Stimulated activated naive CD8-positive, alpha-beta T cell treated with anti-CD3 and anti-CD28 coated beads, Interleukin-15, Interleukin-2, amounts not matched to agents 100 ng/mL and 50 ng/mL, for 24 hours (primary cell): ENCODE measurements around the gene CTNNA1.
"Not testable (repeated sequence)": the region's sequence is repeated elsewhere in the genome, so short reads cannot be mapped to it uniquely, and the experiment has no call there.

Experiments
- H3K27ac Mint-ChIP-seq: one replicate; pipeline ENCODE4 v1.8.0; 2021; ENCODE audit warnings: mild to moderate bottlenecking, mixed read lengths
- H3K27me3 Mint-ChIP-seq: one replicate; pipeline ENCODE4 v1.8.0; 2021; ENCODE audit warnings: mixed read lengths
- H3K36me3 Mint-ChIP-seq: one replicate; pipeline ENCODE4 v1.8.0; 2021; ENCODE audit warnings: low read depth, mixed read lengths
- H3K4me1 Mint-ChIP-seq: one replicate; pipeline ENCODE4 v1.8.0; 2021; ENCODE audit warnings: low read depth, mixed read lengths
- H3K4me3 Mint-ChIP-seq: one replicate; pipeline ENCODE4 v1.8.0; 2021; ENCODE audit warnings: mild to moderate bottlenecking, mixed read lengths
- H3K9me3 Mint-ChIP-seq: one replicate; pipeline ENCODE4 v1.8.0; 2021; ENCODE audit warnings: mixed read lengths

The CTNNA1 gene

DNA sequence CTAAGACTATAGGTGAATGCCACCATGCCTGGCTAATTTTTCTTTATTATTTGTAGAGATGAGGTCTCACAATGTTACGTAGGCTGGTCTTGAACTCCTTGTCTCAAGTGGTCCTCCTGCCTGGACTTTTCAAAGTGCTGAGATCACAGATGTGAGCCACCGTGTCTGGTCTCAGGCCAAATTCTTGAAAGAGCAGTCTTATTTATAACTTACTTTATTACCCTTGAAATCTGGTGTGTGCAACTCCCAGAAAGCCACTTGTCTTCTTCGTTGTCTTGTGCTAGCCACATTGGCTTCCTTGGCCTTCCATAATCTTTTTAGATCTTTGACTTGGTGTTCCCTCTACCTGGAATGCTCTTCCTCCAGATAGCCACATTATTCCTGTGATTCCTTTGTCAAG lies 50.1 kb downstream of the CTNNA1 start:
- Mint-ChIP-seq H3K4me3 (no peak overlapping the region), H3K36me3 (peaks cover 39% of the 10 kb centered on the region), H3K27ac (no peak overlapping the region), H3K27me3 (peaks cover 24% of the 10 kb centered on the region), H3K4me1 (peaks cover 16% of the 10 kb centered on the region), H3K9me3 (peaks cover 4% of the 10 kb centered on the region)

DNA sequence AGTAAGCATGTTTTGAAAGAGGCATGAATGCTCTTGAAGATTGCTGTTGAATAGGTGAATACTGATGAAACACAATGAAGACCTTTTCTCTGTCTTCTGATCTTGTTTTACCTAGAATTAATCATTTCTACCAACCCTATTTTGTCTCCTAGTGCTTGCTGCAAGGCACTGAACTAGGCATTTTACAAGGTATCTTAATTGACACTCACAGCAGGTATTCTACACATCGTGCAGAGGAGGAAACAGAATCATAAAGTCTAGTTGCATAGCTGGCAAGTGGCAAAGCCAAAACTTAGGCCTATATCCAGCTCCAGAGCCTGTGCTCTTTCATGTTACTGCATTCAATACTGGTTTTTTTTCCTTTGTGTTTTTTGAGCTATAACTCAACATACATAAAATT lies 50.7 kb downstream of the CTNNA1 start:
- no peak overlapping the region for H3K27ac Mint-ChIP-seq
- H3K27me3 Mint-ChIP-seq, result peaks cover 23% of the 10 kb centered on the region
- no peak overlapping the region for H3K4me3 Mint-ChIP-seq
- H3K36me3 Mint-ChIP-seq, result peaks cover 39% of the 10 kb centered on the region
- H3K4me1 Mint-ChIP-seq, result peaks cover 16% of the 10 kb centered on the region
- H3K9me3 Mint-ChIP-seq, result peaks cover 4% of the 10 kb centered on the region

DNA sequence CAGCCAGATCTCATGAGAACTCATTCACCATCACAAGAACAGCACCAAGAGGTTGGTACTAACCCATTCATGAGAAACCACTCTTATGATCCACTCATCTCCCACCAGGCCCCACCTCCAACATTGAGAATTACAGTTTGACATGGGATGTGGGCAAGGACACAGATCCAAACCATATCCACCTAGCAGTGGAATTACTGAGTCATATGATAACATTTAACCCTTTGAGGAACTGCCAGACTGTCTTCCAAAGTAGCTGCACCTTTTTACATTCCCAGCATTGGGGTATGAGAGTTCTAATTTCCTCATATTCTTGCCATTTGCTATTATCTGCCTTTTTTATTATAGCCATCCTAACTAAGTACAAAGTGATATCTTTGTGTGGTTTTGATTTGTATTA lies 51.9 kb downstream of the CTNNA1 start:
- H3K27me3 Mint-ChIP-seq, result peaks cover 15% of the 10 kb centered on the region
- H3K36me3 Mint-ChIP-seq, result peaks cover 39% of the 10 kb centered on the region
- peaks cover 16% of the 10 kb centered on the region for H3K4me1 Mint-ChIP-seq
- peaks cover 4% of the 10 kb centered on the region for H3K9me3 Mint-ChIP-seq
- no peak overlapping the region for H3K4me3 Mint-ChIP-seq
- peak overlapping the region; percentile 28 for H3K27ac Mint-ChIP-seq

DNA sequence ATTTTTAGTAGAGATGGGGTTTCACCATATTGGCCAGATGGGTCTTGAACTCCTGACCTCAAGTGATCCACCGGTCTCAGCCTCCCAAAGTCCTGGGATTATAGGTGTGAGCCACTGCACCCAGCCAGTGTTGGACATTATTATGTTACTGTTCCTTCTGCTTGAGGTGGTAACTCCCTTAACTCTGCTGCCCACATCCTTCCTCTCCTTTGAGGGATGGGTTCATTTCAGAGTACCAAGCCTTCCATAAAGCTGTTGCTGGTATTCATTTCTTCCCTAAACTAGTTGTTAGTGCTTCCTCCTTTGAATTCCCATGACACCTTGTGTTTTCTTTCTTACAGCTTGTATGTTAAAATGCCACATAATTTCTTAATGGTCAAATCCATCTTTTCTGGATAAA lies 54.0 kb downstream of the CTNNA1 start:
- H3K4me3 Mint-ChIP-seq, result no peak overlapping the region
- no peak overlapping the region for H3K27ac Mint-ChIP-seq

DNA sequence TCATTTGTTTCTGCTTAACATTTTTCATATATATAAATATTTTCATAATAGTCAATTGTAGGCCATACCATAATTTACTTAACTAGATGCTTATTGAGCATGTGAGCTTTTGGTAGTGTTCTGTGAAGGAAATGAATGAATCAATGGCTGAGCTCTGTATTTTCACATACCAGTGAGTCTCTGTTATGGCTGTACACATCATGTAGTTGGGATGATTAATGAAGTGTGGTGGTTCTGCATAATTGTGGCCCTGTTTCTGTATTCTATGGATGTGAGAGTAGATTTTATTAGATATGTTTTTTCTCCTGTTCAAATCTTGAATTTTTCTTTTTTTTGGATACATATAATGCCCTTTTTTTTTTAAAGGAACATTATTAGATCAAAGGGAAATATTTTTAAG lies 56.2 kb downstream of the CTNNA1 start:
- Mint-ChIP-seq H3K9me3 (no peaks in the 10 kb centered on the region), H3K4me3 (no peak overlapping the region), H3K27ac (no peak overlapping the region), H3K4me1 (peaks cover 15% of the 10 kb centered on the region), H3K36me3 (peaks cover 43% of the 10 kb centered on the region), H3K27me3 (peaks cover 3% of the 10 kb centered on the region)

More for the DNA sequence above, 54.0 kb downstream of the CTNNA1 start:
- Mint-ChIP-seq H3K9me3 (no peaks in the 10 kb centered on the region), H3K36me3 (peaks cover 36% of the 10 kb centered on the region), H3K4me1 (peaks cover 16% of the 10 kb centered on the region), H3K27me3 (peaks cover 3% of the 10 kb centered on the region)

DNA sequence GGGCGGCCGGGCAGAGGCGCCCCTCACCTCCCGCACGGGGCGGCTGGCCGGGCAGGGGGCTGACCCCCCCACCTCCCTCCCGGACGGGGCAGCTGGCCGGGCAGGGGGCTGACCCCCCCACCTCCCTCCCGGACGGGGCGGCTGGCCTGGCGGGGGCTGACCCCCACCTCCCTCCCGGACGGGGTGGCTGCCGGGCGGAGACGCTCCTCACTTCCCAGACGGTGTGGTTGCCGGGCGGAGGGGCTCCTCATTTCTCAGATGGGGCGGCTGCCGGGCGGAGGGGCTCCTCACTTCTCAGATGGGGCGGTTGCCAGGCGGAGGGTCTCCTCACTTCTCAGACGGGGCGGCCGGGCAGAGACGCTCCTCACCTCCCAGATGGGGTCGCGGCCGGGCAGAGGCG lies 57.6 kb downstream of the CTNNA1 start:
- H3K36me3 Mint-ChIP-seq, result peaks cover 35% of the 10 kb centered on the region
- not testable (repeated sequence) for H3K27me3 Mint-ChIP-seq, H3K4me3 Mint-ChIP-seq, H3K9me3 Mint-ChIP-seq, H3K4me1 Mint-ChIP-seq, H3K27ac Mint-ChIP-seq

DNA sequence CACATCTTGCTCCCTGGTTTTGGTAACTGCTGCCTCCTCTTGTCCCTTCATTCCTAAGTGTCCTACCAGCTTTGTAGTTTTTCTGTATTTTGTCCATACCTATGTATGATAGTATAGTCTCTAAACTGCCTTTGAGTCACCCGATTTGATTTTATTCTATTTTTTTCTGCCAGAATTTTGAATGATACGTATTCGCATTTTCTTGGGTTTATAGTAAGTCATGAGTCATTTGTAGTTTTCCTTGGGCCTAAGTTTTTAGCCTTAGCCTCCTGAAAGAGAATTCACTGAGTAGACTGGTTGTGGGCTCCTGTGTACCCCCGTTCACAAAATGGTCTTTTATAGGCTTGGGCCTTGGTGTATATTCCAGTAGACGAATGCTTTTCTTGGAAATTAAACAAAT lies 62.3 kb downstream of the CTNNA1 start:
- Mint-ChIP-seq H3K4me1 (no peaks in the 10 kb centered on the region), H3K9me3 (no peaks in the 10 kb centered on the region), H3K27ac (no peak overlapping the region), H3K4me3 (no peak overlapping the region), H3K27me3 (no peaks in the 10 kb centered on the region), H3K36me3 (peaks cover 39% of the 10 kb centered on the region)

DNA sequence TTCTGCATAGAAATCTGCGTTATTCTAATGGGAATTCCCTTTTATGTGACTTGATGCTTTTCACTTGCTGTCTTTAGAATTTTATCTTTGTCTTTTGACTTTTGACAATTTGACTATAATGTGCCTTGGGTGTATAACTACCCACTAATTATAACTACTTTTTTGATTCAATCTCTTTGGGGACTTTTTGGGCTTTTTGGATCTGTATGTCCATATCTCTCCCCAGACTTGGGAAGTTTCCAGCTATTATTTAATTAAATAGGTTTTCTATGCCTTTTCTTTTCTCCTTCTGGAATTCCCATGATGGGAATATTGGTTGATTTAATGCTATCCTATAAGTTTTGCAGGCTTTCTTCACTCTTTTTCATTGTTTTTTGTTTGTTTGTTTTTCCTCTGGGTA lies 64.0 kb downstream of the CTNNA1 start:
- Mint-ChIP-seq H3K27me3 (no peaks in the 10 kb centered on the region), H3K4me3 (no peak overlapping the region), H3K4me1 (peaks cover 5% of the 10 kb centered on the region), H3K27ac (no peak overlapping the region), H3K36me3 (peaks cover 33% of the 10 kb centered on the region), H3K9me3 (no peaks in the 10 kb centered on the region)

DNA sequence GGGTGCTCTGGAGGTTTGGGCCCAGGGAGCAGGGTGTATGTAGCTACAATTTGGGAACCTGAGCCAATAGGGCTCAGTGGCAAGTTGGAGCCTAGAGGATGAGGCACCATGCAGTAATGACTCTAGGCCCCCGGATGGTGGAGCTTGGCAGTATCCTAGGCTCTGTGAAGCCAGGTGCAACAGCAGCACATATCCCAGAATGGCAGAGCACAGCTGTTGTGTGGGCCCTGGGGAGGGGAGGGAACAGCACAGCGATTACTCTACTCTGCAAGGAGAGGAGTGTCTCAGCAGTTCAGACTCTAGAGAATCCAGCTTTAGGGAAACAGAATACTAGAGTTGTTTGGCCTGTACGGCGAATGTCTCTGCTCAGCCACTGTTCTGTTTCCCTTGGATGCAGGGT lies 65.9 kb downstream of the CTNNA1 start:
- Mint-ChIP-seq H3K27ac (no peak overlapping the region), H3K9me3 (no peaks in the 10 kb centered on the region), H3K4me3 (no peak overlapping the region), H3K27me3 (no peaks in the 10 kb centered on the region), H3K36me3 (peaks cover 25% of the 10 kb centered on the region), H3K4me1 (peaks cover 12% of the 10 kb centered on the region)

DNA sequence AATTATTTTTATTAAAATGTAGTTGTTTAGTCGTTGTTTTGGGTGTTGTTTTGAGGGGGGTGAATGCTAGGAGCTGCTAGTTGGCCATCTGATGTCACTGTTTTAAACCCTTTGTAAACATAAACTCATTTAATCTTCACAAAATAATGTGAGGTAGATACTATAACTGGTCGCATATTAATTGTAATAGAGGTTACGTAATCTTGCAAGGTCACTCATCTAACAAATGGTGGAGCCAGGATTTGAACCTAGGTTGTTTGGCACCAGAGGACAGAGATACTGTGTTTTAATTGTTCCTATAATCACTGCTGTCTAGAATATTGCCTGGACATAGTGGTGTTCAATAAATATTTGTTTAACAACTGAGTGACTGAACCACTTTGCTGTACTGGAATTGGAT lies 67.5 kb downstream of the CTNNA1 start:
- Mint-ChIP-seq H3K9me3 (no peaks in the 10 kb centered on the region), H3K27ac (no peak overlapping the region), H3K36me3 (peaks cover 31% of the 10 kb centered on the region), H3K4me1 (peaks cover 27% of the 10 kb centered on the region), H3K27me3 (no peaks in the 10 kb centered on the region), H3K4me3 (no peak overlapping the region)

DNA sequence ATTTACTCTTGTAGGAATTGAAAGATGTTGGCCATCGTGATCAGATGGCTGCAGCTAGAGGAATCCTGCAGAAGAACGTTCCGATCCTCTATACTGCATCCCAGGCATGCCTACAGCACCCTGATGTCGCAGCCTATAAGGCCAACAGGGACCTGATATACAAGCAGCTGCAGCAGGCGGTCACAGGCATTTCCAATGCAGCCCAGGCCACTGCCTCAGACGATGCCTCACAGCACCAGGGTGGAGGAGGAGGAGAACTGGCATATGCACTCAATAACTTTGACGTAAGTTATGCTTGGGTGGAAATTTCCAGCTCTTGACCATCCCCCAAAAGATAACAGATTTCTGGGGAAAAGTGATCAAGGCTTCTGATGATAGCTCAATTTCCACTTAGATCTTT lies 71.3 kb downstream of the CTNNA1 start:
- Mint-ChIP-seq H3K27me3 (no peaks in the 10 kb centered on the region), H3K4me1 (peaks cover 31% of the 10 kb centered on the region), H3K9me3 (no peaks in the 10 kb centered on the region), H3K27ac (no peak overlapping the region), H3K36me3 (peaks cover 43% of the 10 kb centered on the region), H3K4me3 (no peak overlapping the region)

DNA sequence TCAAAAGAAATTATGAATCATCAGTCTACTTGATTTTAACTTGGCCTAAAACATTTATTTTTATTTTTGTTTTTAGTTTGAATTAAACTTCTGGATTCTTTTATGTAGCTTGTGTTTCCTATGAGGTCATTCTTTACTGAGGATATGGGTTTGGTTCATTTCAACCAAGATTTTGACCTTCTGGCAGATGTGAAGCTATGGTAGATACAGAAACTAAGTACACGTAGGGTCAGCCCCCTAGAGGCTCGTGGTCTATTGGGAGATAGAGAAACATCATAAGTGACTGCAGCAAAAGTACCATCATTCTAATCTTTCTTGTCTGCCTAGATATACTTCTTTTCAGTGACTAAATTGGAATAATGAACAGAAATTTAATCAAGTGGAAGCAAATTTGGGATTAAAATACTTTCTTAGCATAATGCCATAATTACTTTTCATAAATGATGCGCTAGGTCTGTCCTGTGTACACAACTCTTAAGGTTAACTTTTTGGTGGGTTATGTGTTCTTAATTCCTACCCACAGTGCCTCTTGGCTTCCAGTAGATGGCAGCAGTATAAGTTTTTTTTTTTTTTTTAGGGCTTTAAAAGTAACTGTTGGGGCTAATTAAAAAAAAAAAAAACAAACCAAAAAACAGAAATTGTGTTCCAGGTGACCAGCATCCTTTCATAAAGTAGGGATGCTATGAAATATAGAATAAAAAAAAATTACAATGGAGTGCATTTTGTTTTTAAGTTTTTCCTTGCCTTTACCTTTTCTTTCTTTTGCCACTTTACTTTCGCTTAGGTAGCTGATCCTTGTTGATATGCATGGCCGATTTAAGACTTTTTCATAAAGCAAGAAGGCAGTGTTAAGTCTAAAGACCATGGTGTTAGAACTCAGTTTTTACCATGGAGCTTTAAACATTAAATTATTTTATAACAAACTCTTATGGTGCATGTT lies 72.0 kb downstream of the CTNNA1 start:
- H3K9me3 Mint-ChIP-seq, result no peaks in the 10 kb centered on the region
- peak overlapping the region; percentile 44 for H3K4me3 Mint-ChIP-seq
- peak overlapping the region; percentile 91 for H3K27ac Mint-ChIP-seq
- H3K27me3 Mint-ChIP-seq, result no peaks in the 10 kb centered on the region
- H3K4me1 Mint-ChIP-seq, result peaks cover 31% of the 10 kb centered on the region
- peaks cover 43% of the 10 kb centered on the region for H3K36me3 Mint-ChIP-seq

DNA sequence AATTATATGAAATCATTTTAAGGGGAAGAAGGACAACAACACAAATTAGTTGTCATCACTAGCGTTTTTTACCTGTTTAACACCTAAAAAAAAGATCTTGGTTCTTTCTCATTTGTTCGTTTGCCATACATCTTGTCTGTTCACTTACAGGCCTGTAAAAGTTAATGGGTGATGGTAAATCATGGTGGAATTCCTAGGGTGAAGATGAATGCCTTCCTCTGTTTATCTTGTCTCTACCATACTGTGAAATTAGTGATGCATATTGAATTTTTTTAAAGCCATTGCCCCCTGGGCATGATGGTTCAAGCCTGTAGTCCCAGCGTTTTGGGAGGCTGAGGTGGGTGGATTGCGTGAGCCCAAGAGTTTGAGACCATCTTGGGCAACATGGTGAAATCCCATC lies 75.3 kb downstream of the CTNNA1 start:
- no peaks in the 10 kb centered on the region for H3K27me3 Mint-ChIP-seq
- H3K4me3 Mint-ChIP-seq, result no peak overlapping the region
- no peaks in the 10 kb centered on the region for H3K9me3 Mint-ChIP-seq
- peaks cover 43% of the 10 kb centered on the region for H3K36me3 Mint-ChIP-seq
- H3K27ac Mint-ChIP-seq, result no peak overlapping the region
- peaks cover 31% of the 10 kb centered on the region for H3K4me1 Mint-ChIP-seq

DNA sequence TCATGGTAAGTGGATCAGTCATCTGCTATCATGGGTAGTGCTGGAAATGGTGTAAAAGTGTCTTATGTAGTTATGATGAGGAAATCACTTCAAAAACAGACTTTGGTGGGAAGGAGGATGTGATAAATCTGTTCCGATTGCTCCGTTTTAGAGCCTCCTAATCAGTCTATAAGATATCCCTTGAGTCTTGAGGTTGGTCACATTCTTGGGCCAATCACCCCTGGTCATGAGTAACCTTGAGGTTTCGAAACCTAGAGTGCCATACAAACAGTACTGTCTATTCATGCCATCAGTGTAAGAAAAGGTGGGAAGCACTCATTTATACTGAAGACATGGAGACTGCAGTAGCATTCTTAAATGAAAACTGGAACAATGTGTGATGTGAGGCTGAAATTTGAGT lies 76.1 kb downstream of the CTNNA1 start:
- Mint-ChIP-seq H3K4me3 (no peak overlapping the region), H3K9me3 (no peaks in the 10 kb centered on the region), H3K36me3 (peaks cover 40% of the 10 kb centered on the region), H3K27me3 (no peaks in the 10 kb centered on the region), H3K27ac (no peak overlapping the region), H3K4me1 (peaks cover 26% of the 10 kb centered on the region)

DNA sequence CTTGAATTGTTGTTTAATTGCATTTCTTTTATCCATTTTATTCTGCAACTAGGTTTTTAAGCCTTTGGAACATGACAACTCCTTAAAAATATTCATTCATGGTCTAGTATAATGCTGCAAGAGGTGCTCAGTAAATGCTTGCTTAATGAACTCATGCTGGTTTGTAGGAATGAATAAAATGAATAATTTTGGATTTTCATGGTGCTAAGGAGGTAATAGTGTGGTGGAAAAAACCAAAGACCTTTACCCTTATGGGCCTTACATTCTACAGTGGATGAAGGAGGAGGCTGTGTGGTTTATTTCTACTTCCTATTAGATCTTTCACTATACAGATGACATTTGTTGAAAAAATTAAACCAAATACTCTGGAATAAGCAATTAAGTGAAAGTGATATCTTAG lies 78.5 kb downstream of the CTNNA1 start:
- no peaks in the 10 kb centered on the region for H3K27me3 Mint-ChIP-seq
- H3K36me3 Mint-ChIP-seq, result peaks cover 31% of the 10 kb centered on the region
- peaks cover 10% of the 10 kb centered on the region for H3K4me1 Mint-ChIP-seq
- no peak overlapping the region for H3K27ac Mint-ChIP-seq
- H3K9me3 Mint-ChIP-seq, result no peaks in the 10 kb centered on the region
- H3K4me3 Mint-ChIP-seq, result no peak overlapping the region

DNA sequence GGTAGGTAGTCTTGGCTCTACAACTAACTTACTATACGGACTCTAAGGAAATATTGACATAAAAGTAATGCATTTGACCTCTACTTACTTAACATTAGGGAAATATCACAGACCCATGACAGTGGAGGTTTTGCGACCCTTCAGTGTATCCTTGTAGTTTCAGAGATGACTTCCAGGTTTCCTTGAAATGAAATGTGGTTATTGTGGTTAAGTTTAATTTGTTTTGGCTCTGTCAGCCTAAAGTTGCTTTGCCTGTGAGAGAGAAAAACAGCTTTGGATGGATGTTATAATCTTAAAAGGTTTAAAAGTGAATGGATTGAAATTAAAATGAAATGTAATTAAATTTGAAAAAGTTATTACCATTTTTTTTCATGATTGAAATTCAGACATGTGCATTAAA lies 79.0 kb downstream of the CTNNA1 start:
- Mint-ChIP-seq H3K27ac (no peak overlapping the region), H3K9me3 (no peaks in the 10 kb centered on the region), H3K4me1 (peaks cover 10% of the 10 kb centered on the region), H3K36me3 (peaks cover 29% of the 10 kb centered on the region), H3K4me3 (no peak overlapping the region), H3K27me3 (peaks cover 3% of the 10 kb centered on the region)
